Adrenal gland (tissue), 12 donors: ENCODE measurements around the gene CTU1. TPM values are rescaled to one million over a fixed set of nuclear protein-coding genes. Genes with fewer than 3 reads are reported as not detected.
A peak's percentile ranks its signal among the peaks of the same experiment; 100 is the strongest.
"Not testable (repeated sequence)": the region's sequence is repeated elsewhere in the genome, so short reads cannot be mapped to it uniquely, and the experiment has no call there.

Source experiments
- DNase-seq, 7 donors: peaks; one replicate each; pipeline ENCODE4 v3.0.0-alpha.2; 2019 to 2020
- H3K27ac ChIP-seq, 5 donors: fragments of 200-600 bp; sonication (generic) in 4 of 5; 1 replicate in 3 of 5; 2 replicates in 2 of 5; pipeline versions ENCODE4 v1.5.1 to v1.8.0; 2016 to 2020; ENCODE audit warnings: mild to moderate bottlenecking in 1 of 5
- H3K27me3 ChIP-seq: fragments of 200-600 bp; 2 replicates; pipeline ENCODE4 v1.8.0; 2021
- H3K36me3 ChIP-seq, 2 donors: fragments of 200-600 bp; replicated peaks in 1 of 2; 1 replicate in 1 of 2; 2 replicates in 1 of 2; pipeline versions ENCODE4 v1.5.1 to v1.8.0; 2018 to 2022
- H3K4me1 ChIP-seq, 2 donors: fragments of 200-600 bp; replicated peaks in 1 of 2; 1 replicate in 1 of 2; 2 replicates in 1 of 2; pipeline versions ENCODE4 v1.5.1 to v1.8.0; 2018 to 2021
- H3K4me3 ChIP-seq, 4 donors: fragments of 200-600 bp; sonication (generic) in 3 of 4; one replicate each; pipeline ENCODE4 v1.5.1; 2016 to 2018
- H3K9me3 ChIP-seq, 3 donors: fragments of 200-600 bp; sonication (generic) in 1 of 3; replicated peaks in 1 of 3; 1 replicate in 2 of 3; 2 replicates in 1 of 3; pipeline versions ENCODE4 v1.5.1 to v1.8.0; 2016 to 2021
- POLR2A ChIP-seq, 2 donors: fragments of 450-650 bp; IDR thresholded peaks; one replicate each; pipeline ENCODE4 v1.6.1; 2017; ENCODE audit warnings: antibody characterized with exemption in 2 of 2, mild to moderate bottlenecking in 2 of 2, moderate library complexity in 1 of 2
- WGBS, 4 donors: extraction: QIAGEN DNeasy Blood & Tissue Kit in 2 of 4; methylation state at CpG; one replicate each; pipeline versions ENCODE4 v1.1.5 to v1.1.7; 2013 to 2017; 5-methylcytosine and 5-hydroxymethylcytosine counted together
- intact Hi-C, 2 donors: fragments of 100-400 bp; cut with DNase I; formaldehyde crosslinking; loops; one replicate each; pipeline versions ENCODE4 v1.14.1 to v1.15.0; 2022 to 2023
- polyA plus RNA-seq, 3 donors: library from polyadenylated mRNA; stranded (reverse); fragments of 200-250 nt in 2 of 3; fragments of 350-450 nt in 1 of 3; fragmentation: Illumina TruSeq in 1 of 3; extraction: RNeasy Lipid Tissue Mini Kit (QIAGEN cat#74804) in 1 of 3; gene quantifications; one replicate each; pipeline ENCODE4 v1.2.3, GENCODE V29; 2013 to 2014
- total RNA-seq, 9 donors: library from RNA; depleted of rRNA in 4 of 9; stranded (reverse); fragments of >200 nt in 4 of 9; fragments of 120-200 nt in 1 of 9; fragmentation: NEBNext Ultra II Directional in 1 of 9; extraction: Animal tissue kit (Norgen Biotek cat#: 25700) in 1 of 9; gene quantifications; one replicate each; pipeline versions ENCODE4 v1.1.0 to v1.2.4, GENCODE V29; 2013 to 2023
- TF ChIP-seq, protein P1 (sequence below), 6 experiments: fragments of 450-650 bp in 4 of 6; fragments of 200-600 bp in 2 of 6; sonication (generic) in 1 of 6; IDR thresholded peaks; 1 replicate in 5 of 6; 2 replicates in 1 of 6; pipeline versions ENCODE4 v1.5.1 to v1.8.0; 2016 to 2021; ENCODE audit warnings: antibody characterized with exemption in 6 of 6, mild to moderate bottlenecking in 2 of 6, moderate library complexity in 1 of 6
- donor health status: healthy with polysubstance abuse.
- donor health status: Bipolar disorder and iron deficiency.
- donor health status: DM: yes; HTN: yes; CAD: no.
- donor health status: DM: no; HTN: no; CAD: no.
- donor health status: DM: no; HTN: no; CAD: no.
- donor health status: DM: yes; HTN: yes; CAD: no.

Gene CTU1
- total and polyA plus RNA-seq, 12 donors = 1.1 to 23.9 (median 8.1) TPM

DNA sequence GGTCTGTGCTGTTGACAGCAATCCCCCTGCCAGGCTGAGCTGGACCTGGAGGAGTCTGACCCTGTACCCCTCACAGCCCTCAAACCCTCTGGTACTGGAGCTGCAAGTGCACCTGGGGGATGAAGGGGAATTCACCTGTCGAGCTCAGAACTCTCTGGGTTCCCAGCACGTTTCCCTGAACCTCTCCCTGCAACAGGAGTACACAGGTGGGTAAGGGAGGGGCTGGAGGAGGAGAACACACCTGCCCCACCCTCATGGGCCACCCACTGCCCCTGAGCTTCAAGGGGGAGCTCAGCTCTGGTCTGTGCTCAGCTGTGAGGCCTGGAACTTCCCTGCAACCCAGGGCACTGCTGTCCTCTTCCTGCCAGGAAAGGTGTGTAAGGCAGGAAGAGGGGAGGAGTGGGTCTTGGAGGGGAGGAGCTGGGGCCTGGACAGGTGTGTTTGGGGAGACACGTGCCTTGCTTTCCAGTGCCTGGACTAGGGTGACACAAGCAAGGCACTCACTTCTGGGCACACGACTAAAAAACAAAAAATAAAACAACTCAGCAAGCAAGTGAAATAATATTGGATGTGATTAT, 37.8 kb upstream of the CTU1 start:
- H3K36me3 ChIP-seq = no peaks in the 10 kb centered on the region
- H3K4me1 ChIP-seq = no peaks in the 10 kb centered on the region
- H3K9me3 ChIP-seq = no peaks in the 10 kb centered on the region
- 74 to 85% (median 78%) methylated on average over 2 to 4 of the region's 4 CpGs for WGBS, 4 donors
- H3K27me3 ChIP-seq = no peaks in the 10 kb centered on the region
- intact Hi-C loops = no loop called here
- H3K27ac ChIP-seq = no peak overlapping the region
- peak in 1 of 7 donors; percentile 6 for DNase-seq
- no peak overlapping the region for H3K4me3 ChIP-seq
- no peak for TF ChIP-seq POLR2A (IDR thresholded peaks at IDR 0.05)
- TF ChIP-seq, protein P1, sequence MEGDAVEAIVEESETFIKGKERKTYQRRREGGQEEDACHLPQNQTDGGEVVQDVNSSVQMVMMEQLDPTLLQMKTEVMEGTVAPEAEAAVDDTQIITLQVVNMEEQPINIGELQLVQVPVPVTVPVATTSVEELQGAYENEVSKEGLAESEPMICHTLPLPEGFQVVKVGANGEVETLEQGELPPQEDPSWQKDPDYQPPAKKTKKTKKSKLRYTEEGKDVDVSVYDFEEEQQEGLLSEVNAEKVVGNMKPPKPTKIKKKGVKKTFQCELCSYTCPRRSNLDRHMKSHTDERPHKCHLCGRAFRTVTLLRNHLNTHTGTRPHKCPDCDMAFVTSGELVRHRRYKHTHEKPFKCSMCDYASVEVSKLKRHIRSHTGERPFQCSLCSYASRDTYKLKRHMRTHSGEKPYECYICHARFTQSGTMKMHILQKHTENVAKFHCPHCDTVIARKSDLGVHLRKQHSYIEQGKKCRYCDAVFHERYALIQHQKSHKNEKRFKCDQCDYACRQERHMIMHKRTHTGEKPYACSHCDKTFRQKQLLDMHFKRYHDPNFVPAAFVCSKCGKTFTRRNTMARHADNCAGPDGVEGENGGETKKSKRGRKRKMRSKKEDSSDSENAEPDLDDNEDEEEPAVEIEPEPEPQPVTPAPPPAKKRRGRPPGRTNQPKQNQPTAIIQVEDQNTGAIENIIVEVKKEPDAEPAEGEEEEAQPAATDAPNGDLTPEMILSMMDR (IDR thresholded peaks at IDR 0.05) = no peak

DNA sequence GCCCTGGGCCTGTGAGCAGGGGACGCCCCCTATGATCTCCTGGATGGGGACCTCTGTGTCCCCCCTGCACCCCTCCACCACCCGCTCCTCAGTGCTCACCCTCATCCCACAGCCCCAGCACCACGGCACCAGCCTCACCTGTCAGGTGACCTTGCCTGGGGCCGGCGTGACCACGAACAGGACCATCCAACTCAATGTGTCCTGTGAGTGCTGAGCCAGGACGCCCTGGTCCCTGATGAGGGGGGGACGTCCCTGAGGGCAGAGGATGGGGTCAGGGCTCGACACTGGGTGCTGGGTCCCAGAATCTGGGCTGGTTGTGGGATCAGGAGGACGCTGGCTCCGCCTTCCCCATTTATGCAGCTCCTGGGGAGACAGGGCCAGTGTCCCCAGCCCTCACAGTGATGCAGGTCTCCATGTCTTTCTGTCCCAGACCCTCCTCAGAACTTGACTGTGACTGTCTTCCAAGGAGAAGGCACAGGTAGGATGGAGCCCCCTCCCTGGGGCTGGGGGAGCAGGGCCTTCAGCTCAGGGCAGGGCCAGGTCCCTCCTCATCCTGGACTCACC, 36.4 kb upstream of the CTU1 start:
- Histone ChIP-seq H3K4me3 (peak overlapping the region in 1 of 4 donors; percentile 23), H3K27ac (no peak overlapping the region), H3K27me3 (no peaks in the 10 kb centered on the region), H3K9me3 (no peaks in the 10 kb centered on the region), H3K36me3 (no peaks in the 10 kb centered on the region), H3K4me1 (no peaks in the 10 kb centered on the region)
- TF ChIP-seq, protein P1 (IDR thresholded peaks at IDR 0.05) = no peak
- no peak for TF ChIP-seq POLR2A (IDR thresholded peaks at IDR 0.05)
- 56 to 86% (median 77%) methylated on average over 2 to 11 of the region's 11 CpGs for WGBS, 4 donors
- intact Hi-C loops = no loop called here
- no peak for DNase-seq

DNA sequence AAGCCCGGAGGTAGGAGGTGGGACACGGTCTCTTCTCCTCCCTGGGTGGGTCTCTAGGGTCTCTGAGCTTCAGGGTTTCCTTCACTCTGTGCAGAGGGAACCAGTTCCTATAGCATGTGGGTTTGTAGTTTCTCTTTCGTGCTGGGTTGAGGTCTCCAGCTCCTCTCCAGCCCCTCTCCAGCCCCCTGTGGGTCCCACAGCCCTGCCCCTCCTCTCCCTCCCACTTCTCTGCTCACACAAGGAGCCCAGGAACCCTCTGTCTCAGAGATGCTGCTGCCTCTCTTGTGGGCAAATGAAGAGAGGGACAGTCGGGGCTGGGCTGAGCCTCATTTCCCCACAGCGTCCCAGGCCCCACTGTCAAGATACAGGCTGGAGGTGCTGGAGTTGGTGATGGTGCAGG, 35.3 kb upstream of the CTU1 start:
- Histone ChIP-seq H3K4me3 (peak overlapping the region in 1 of 4 donors; percentile 23), H3K9me3 (no peaks in the 10 kb centered on the region), H3K36me3 (no peaks in the 10 kb centered on the region), H3K27ac (peak overlapping the region in 1 of 5 donors; percentile 86), H3K27me3 (no peaks in the 10 kb centered on the region), H3K4me1 (peaks cover 0 to 3% of the 10 kb centered on the region in 2 donors)
- no peak for TF ChIP-seq POLR2A (IDR thresholded peaks at IDR 0.05)
- TF ChIP-seq, protein P1 (IDR thresholded peaks at IDR 0.05) = no peak
- WGBS, 4 donors = 70 to 100% (median 75%) methylated on average over 2 to 5 of the region's 5 CpGs
- no peak for DNase-seq
- intact Hi-C loops = no loop called here

DNA sequence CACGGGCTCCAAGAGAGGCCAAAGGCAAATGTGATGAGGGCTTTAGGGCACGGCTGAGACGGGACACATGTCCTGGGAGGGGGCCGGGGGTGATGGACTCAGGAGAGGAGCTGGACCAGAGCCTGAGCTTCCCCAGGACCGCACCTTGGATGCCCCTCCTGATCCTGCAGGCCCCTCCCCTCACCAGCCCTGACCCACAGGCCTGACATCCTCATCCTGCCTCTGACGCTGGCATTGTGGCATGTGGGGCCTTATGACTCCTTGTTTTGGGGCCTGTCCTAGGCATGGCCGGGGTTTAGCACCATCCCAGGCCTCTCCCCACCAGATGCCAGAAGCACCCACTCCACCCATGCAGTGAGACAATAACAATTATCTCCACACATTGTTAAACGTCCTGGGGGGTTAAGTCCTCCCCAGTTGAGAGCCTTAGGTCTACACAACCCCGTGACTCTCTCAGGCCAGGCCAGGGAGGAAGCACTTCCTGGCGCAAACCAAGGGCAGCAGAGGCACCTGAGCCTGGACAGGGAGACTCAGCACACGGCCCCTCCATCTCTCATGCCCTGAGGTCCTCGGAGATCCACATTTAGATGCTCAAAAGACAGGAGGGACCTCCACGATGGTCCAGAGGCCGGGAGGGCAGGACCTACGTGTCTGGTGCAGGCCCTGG, 34.7 kb upstream of the CTU1 start:
- 63 to 82% (median 72%) methylated on average over 5 to 15 of the region's 15 CpGs for WGBS, 4 donors
- H3K4me1 ChIP-seq, H3K9me3 ChIP-seq, H3K27me3 ChIP-seq, H3K36me3 ChIP-seq, intact Hi-C loops: not testable (repeated sequence)
- Histone ChIP-seq H3K27ac (peak overlapping the region; percentile 17 to 86 (median 49)), H3K4me3 (peak overlapping the region in 1 of 4 donors; percentile 23)
- peak in 1 of 7 donors; percentile 28 for DNase-seq
